BE2C (cell line): Measurements from ENCODE around the gene UBAP1L.

Source experiments
- DNase-seq: peaks from one replicate; pipeline ENCODE4 v3.0.0-alpha.2; 2020
- H3K27me3 ChIP-seq: fragments of 250-450 bp; sonication (Bioruptor Pico); 2 replicates; pipeline ENCODE4 v1.5.1; 2020; ENCODE audit warnings: mild to moderate bottlenecking
- H3K36me3 ChIP-seq: fragments of 250-450 bp; sonication (Bioruptor Pico); 2 replicates; pipeline ENCODE4 v1.5.1; 2020; ENCODE audit warnings: mild to moderate bottlenecking
- H3K4me1 ChIP-seq: fragments of 250-450 bp; sonication (Bioruptor Pico); 2 replicates; pipeline ENCODE4 v1.5.1; 2020
- H3K4me3 ChIP-seq: 2 replicates; pipeline ENCODE4 v1.5.1; 2011; ENCODE audit warnings: low read depth, low read length
- H3K9me3 ChIP-seq: fragments of 250-450 bp; sonication (Bioruptor Pico); 2 replicates; pipeline ENCODE4 v1.5.1; 2020
- TF ChIP-seq, protein P1 (sequence below): IDR thresholded peaks from 2 replicates; pipeline ENCODE4 v1.5.1; 2012; ENCODE audit warnings: mild to moderate bottlenecking, low read depth, low read length

The UBAP1L gene

DNA sequence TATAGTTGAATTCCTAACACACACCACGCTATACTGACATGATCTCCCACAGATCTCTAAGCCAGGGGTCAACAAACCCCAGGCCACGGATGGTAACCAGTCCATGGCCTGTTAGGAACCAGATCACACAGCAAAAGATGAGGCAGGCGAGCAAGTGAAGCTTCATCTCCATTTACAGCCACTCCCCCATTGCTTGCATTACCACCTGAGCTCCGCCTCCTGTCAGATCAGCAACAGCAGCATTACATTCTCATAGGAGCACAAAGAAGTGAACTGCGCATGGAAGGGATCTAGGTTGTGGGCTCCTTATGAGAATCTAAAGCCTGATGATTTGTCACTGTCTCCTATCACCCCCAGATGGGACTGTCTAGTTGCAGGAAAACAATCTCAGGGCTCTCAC, 15.9 kb upstream of the UBAP1L start:
- no peaks in the 10 kb centered on the region for H3K9me3 ChIP-seq
- TF ChIP-seq, protein P1, sequence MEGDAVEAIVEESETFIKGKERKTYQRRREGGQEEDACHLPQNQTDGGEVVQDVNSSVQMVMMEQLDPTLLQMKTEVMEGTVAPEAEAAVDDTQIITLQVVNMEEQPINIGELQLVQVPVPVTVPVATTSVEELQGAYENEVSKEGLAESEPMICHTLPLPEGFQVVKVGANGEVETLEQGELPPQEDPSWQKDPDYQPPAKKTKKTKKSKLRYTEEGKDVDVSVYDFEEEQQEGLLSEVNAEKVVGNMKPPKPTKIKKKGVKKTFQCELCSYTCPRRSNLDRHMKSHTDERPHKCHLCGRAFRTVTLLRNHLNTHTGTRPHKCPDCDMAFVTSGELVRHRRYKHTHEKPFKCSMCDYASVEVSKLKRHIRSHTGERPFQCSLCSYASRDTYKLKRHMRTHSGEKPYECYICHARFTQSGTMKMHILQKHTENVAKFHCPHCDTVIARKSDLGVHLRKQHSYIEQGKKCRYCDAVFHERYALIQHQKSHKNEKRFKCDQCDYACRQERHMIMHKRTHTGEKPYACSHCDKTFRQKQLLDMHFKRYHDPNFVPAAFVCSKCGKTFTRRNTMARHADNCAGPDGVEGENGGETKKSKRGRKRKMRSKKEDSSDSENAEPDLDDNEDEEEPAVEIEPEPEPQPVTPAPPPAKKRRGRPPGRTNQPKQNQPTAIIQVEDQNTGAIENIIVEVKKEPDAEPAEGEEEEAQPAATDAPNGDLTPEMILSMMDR = no peak
- peaks cover 32% of the 10 kb centered on the region for H3K36me3 ChIP-seq
- no peaks in the 10 kb centered on the region for H3K27me3 ChIP-seq
- H3K4me1 ChIP-seq = no peaks in the 10 kb centered on the region
- no peak overlapping the region for H3K4me3 ChIP-seq
- DNase-seq = no peak

DNA sequence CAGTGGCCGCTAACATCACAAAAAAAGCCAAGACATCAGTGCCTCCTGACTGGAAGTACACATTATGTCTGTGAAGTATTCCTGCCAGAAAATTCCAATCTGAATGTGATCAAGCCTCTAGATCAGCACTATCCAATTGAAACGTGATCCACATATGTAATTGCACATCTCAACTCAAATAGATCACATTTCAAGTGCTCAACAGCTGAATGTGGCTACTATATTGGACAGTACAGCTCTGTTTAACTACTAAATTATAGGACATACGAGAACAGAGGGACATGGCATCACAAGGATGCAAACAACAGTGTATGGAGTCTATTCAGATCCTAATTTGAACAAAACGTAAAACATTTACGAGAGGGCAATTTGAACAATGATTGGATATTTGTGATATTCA, 542 bp upstream of the UBAP1L start:
- no peak for DNase-seq

DNA sequence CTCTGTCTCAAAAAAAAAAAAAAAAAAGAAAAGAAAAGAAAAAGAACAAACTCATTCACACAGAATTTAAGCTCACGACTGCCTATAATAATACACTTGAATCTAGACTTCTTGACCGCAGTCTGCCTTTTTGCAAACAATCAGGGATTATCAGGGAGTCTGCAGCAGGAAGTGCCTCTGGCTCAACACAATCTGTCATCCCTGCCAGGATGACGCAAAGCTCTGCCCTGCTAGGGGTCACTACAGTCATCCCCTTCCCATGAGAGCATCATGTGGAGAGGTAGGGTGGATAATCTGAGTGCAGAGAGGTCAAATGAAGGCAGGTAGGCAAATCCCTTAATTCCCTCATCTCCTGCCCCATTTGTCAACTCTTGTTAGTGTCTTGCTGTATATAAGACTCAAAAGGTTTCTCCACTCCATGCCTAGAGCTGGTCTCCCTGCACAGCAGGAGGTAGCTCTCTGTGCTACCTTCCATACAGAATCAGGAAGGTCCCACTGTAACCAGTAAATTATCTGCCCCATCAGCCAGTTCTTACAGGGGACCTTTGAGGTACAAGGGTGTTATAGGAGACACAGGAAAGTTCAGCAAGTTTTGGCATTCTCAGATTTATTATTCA, 4.2 kb downstream of the UBAP1L start:
- Histone ChIP-seq H3K4me1 (no peaks in the 10 kb centered on the region), H3K36me3 (peaks cover 14% of the 10 kb centered on the region), H3K4me3 (no peak overlapping the region), H3K9me3 (no peaks in the 10 kb centered on the region), H3K27me3 (no peaks in the 10 kb centered on the region)
- TF ChIP-seq, protein P1 = no peak
- no peak for DNase-seq

More for the DNA sequence above, 542 bp upstream of the UBAP1L start:
- TF ChIP-seq, protein P1 = no peak
- H3K9me3 ChIP-seq = no peaks in the 10 kb centered on the region
- no peaks in the 10 kb centered on the region for H3K27me3 ChIP-seq
- H3K4me3 ChIP-seq = no peak overlapping the region
- H3K4me1 ChIP-seq = no peaks in the 10 kb centered on the region
- peaks cover 41% of the 10 kb centered on the region for H3K36me3 ChIP-seq

DNA sequence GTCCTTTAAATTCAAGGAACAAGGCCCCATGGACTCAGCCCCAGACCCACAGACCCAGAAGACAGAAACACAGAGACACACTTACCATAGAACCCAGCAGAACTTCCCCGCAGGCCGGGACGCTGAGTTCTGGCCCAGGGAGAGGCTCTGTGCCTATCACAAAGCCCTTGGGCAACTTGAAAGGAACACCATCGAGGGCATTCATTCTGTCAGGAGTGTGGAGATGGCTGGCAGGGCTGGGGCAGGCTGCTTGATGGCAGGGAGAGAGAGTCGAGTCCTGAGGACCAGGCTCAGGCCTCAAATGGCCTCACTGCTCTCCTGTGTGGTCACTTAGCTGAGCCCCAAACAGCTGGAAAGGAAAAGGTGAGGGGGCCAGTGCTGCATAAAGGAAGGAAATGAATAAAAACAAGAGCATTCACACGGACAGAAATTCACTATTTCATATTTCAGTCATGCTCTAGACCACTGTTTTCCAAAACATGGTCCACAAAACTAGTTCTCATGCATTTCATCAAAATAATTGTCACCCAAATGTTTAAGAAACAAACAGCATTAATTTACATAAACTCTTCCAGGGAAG, 8.9 kb downstream of the UBAP1L start:
- TF ChIP-seq, protein P1 = no peak
- peaks cover 12% of the 10 kb centered on the region for H3K36me3 ChIP-seq

DNA sequence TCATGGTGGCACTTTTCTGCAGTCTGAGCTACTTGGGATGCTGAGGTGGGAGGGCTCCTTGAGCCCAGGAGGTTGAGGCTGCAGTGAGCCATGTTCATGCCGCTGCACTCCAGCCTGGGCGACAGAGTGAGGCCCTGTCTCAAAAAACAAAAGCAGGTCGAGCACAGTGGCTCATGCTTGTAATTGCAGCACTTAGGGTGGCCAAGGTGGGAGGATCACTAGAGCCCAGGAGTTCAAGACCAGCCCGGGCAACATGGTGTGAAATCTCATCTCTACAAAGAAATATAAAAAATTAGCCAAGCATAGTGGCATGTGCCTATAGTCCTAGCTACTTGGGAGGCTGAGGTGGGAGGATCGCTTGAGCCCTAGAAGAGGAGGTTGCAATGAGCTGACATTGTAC, 10.0 kb downstream of the UBAP1L start:
- TF ChIP-seq, protein P1 = no peak
- Histone ChIP-seq H3K27me3 (no peaks in the 10 kb centered on the region), H3K36me3 (peaks cover 14% of the 10 kb centered on the region), H3K4me3 (no peak overlapping the region), H3K4me1 (no peaks in the 10 kb centered on the region), H3K9me3 (no peaks in the 10 kb centered on the region)
- no peak for DNase-seq

More for the DNA sequence above, 8.9 kb downstream of the UBAP1L start:
- Histone ChIP-seq H3K4me3 (no peak overlapping the region), H3K27me3 (no peaks in the 10 kb centered on the region), H3K9me3 (no peaks in the 10 kb centered on the region), H3K4me1 (no peaks in the 10 kb centered on the region)
- no peak for DNase-seq

DNA sequence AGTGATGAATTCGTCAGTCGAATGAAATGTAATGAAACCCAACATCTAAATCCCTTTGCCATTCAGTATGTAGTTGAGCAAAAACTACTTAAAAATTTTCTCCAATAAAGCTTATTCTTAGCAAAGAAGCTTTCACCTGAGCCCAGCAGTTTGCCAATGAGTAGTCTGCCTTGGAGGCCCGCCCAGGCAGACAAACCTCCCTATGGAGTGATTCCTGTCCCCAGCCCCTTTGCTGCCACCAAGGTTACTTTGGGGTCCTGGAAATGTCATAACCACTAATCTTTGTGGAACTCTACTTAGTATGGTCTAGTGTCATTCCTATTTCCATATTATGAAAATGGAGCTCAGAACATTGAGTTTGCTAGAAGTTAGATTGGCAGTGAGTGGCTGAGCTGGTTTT, 12.1 kb downstream of the UBAP1L start:
- no peak for DNase-seq
- Histone ChIP-seq H3K27me3 (no peaks in the 10 kb centered on the region), H3K9me3 (no peaks in the 10 kb centered on the region), H3K4me3 (no peak overlapping the region), H3K36me3 (peaks cover 23% of the 10 kb centered on the region), H3K4me1 (no peaks in the 10 kb centered on the region)
- TF ChIP-seq, protein P1 = no peak
